T-helper 1 cell treated with Interleukin-12 subunit alpha and Interleukin-12 subunit beta and Interleukin-4 antibody, amounts not matched to agents 30 μg/mL and 1 μg/mL, for 36 hours (primary cell): ENCODE data around the gene PLEKHM2.

Experiments
- H3K27ac Mint-ChIP-seq: one replicate; pipeline ENCODE4 v1.8.0; 2021; ENCODE audit warnings: mild to moderate bottlenecking, mixed read lengths
- H3K27me3 Mint-ChIP-seq: one replicate; pipeline ENCODE4 v1.8.0; 2021; ENCODE audit warnings: low read depth, mixed read lengths
- H3K36me3 Mint-ChIP-seq: one replicate; pipeline ENCODE4 v1.8.0; 2021; ENCODE audit warnings: low read depth, mixed read lengths
- H3K4me1 Mint-ChIP-seq: one replicate; pipeline ENCODE4 v1.8.0; 2021; ENCODE audit warnings: low read depth, mixed read lengths
- H3K4me3 Mint-ChIP-seq: one replicate; pipeline ENCODE4 v1.8.0; 2021; ENCODE audit warnings: mild to moderate bottlenecking, moderate library complexity, mixed read lengths
- H3K9me3 Mint-ChIP-seq: one replicate; pipeline ENCODE4 v1.8.0; 2021; ENCODE audit warnings: mixed read lengths

The PLEKHM2 gene

GRCh38 chr1:15742339-15742801 lies 58.2 kb downstream of the PLEKHM2 start, which contains the start of gene TMEM82:
TMEM82 (plus strand) TSS chr1:15742499; CDS start chr1:15742560, 61 bp downstream.
- H3K9me3 Mint-ChIP-seq, result no peaks in the 10 kb centered on the region
- H3K36me3 Mint-ChIP-seq, result no peaks in the 10 kb centered on the region
- no peak within 1 kb of the TSS for H3K4me3 Mint-ChIP-seq
- H3K4me1 Mint-ChIP-seq, result peaks cover 5% of the 10 kb centered on the region
- H3K27ac Mint-ChIP-seq, result peak within 1 kb of the TSS; percentile 71
- H3K27me3 Mint-ChIP-seq, result no peaks in the 10 kb centered on the region

GRCh38 chr1:15744122-15744679 lies 60.1 kb downstream of the PLEKHM2 start:
- Mint-ChIP-seq H3K36me3 (no peaks in the 10 kb centered on the region), H3K9me3 (no peaks in the 10 kb centered on the region), H3K27ac (no peak overlapping the region)

GRCh38 chr1:15747378-15747777 lies 63.3 kb downstream of the PLEKHM2 start:
- Mint-ChIP-seq H3K27ac (no peak overlapping the region), H3K9me3 (no peaks in the 10 kb centered on the region), H3K27me3 (no peaks in the 10 kb centered on the region), H3K4me1 (no peaks in the 10 kb centered on the region), H3K36me3 (no peaks in the 10 kb centered on the region), H3K4me3 (no peak overlapping the region)

More at GRCh38 chr1:15744122-15744679, 60.1 kb downstream of the PLEKHM2 start:
- no peak overlapping the region for H3K4me3 Mint-ChIP-seq
- H3K27me3 Mint-ChIP-seq, result no peaks in the 10 kb centered on the region
- H3K4me1 Mint-ChIP-seq, result peaks cover 5% of the 10 kb centered on the region

- H3K4me1 Mint-ChIP-seq, result no peaks in the 10 kb centered on the region
- no peaks in the 10 kb centered on the region for H3K36me3 Mint-ChIP-seq
- H3K9me3 Mint-ChIP-seq, result no peaks in the 10 kb centered on the region
These were observed 64.1 kb downstream of the PLEKHM2 start for GRCh38 chr1:15748264-15748663.

GRCh38 chr1:15748690-15749398 lies 64.7 kb downstream of the PLEKHM2 start:
- no peak overlapping the region for H3K27ac Mint-ChIP-seq
- no peaks in the 10 kb centered on the region for H3K27me3 Mint-ChIP-seq
- H3K9me3 Mint-ChIP-seq, result no peaks in the 10 kb centered on the region
- H3K4me1 Mint-ChIP-seq, result no peaks in the 10 kb centered on the region
- H3K36me3 Mint-ChIP-seq, result no peaks in the 10 kb centered on the region
- no peak overlapping the region for H3K4me3 Mint-ChIP-seq

More at GRCh38 chr1:15748264-15748663, 64.1 kb downstream of the PLEKHM2 start:
- no peaks in the 10 kb centered on the region for H3K27me3 Mint-ChIP-seq
- H3K4me3 Mint-ChIP-seq, result no peak overlapping the region
- no peak overlapping the region for H3K27ac Mint-ChIP-seq

- Mint-ChIP-seq H3K36me3 (no peaks in the 10 kb centered on the region), H3K27me3 (no peaks in the 10 kb centered on the region), H3K4me1 (no peaks in the 10 kb centered on the region), H3K4me3 (no peak overlapping the region), H3K9me3 (no peaks in the 10 kb centered on the region), H3K27ac (no peak overlapping the region)
These were observed 65.5 kb downstream of the PLEKHM2 start for GRCh38 chr1:15749399-15750291.

- no peak overlapping the region for H3K4me3 Mint-ChIP-seq
- H3K4me1 Mint-ChIP-seq, result no peaks in the 10 kb centered on the region
- H3K27me3 Mint-ChIP-seq, result peaks cover 10% of the 10 kb centered on the region
- no peak overlapping the region for H3K27ac Mint-ChIP-seq
- H3K9me3 Mint-ChIP-seq, result no peaks in the 10 kb centered on the region
- H3K36me3 Mint-ChIP-seq, result no peaks in the 10 kb centered on the region
These were observed 66.8 kb downstream of the PLEKHM2 start for GRCh38 chr1:15750924-15751323.

- Mint-ChIP-seq H3K27me3 (peaks cover 18% of the 10 kb centered on the region), H3K9me3 (no peaks in the 10 kb centered on the region), H3K27ac (no peak overlapping the region), H3K36me3 (no peaks in the 10 kb centered on the region), H3K4me1 (peaks cover 5% of the 10 kb centered on the region), H3K4me3 (no peak overlapping the region)
These were observed 67.6 kb downstream of the PLEKHM2 start for GRCh38 chr1:15751717-15752116.

- no peaks in the 10 kb centered on the region for H3K36me3 Mint-ChIP-seq
- H3K27ac Mint-ChIP-seq, result no peak overlapping the region
- no peak overlapping the region for H3K4me3 Mint-ChIP-seq
- H3K4me1 Mint-ChIP-seq, result peaks cover 8% of the 10 kb centered on the region
- no peaks in the 10 kb centered on the region for H3K9me3 Mint-ChIP-seq
- H3K27me3 Mint-ChIP-seq, result peaks cover 33% of the 10 kb centered on the region
These were observed 69.7 kb downstream of the PLEKHM2 start for GRCh38 chr1:15753776-15754175.

GRCh38 chr1:15755021-15755645 lies 71.0 kb downstream of the PLEKHM2 start:
- Mint-ChIP-seq H3K9me3 (no peaks in the 10 kb centered on the region), H3K27me3 (peaks cover 42% of the 10 kb centered on the region), H3K27ac (no peak overlapping the region), H3K4me3 (no peak overlapping the region), H3K36me3 (no peaks in the 10 kb centered on the region), H3K4me1 (peaks cover 8% of the 10 kb centered on the region)

GRCh38 chr1:15755646-15756040 lies 71.5 kb downstream of the PLEKHM2 start:
- peaks cover 47% of the 10 kb centered on the region for H3K27me3 Mint-ChIP-seq
- no peak overlapping the region for H3K4me3 Mint-ChIP-seq

GRCh38 chr1:15756143-15757015 lies 72.3 kb downstream of the PLEKHM2 start:
- no peaks in the 10 kb centered on the region for H3K9me3 Mint-ChIP-seq
- H3K4me3 Mint-ChIP-seq, result no peak overlapping the region
- peaks cover 8% of the 10 kb centered on the region for H3K4me1 Mint-ChIP-seq
- no peak overlapping the region for H3K27ac Mint-ChIP-seq
- no peaks in the 10 kb centered on the region for H3K36me3 Mint-ChIP-seq
- peaks cover 54% of the 10 kb centered on the region for H3K27me3 Mint-ChIP-seq

More at GRCh38 chr1:15755646-15756040, 71.5 kb downstream of the PLEKHM2 start:
- Mint-ChIP-seq H3K36me3 (no peaks in the 10 kb centered on the region), H3K27ac (no peak overlapping the region), H3K9me3 (no peaks in the 10 kb centered on the region), H3K4me1 (peaks cover 8% of the 10 kb centered on the region)

GRCh38 chr1:15757016-15757543 lies 73.0 kb downstream of the PLEKHM2 start:
- Mint-ChIP-seq H3K9me3 (no peaks in the 10 kb centered on the region), H3K27me3 (peaks cover 58% of the 10 kb centered on the region), H3K27ac (no peak overlapping the region), H3K4me3 (no peak overlapping the region), H3K4me1 (peaks cover 8% of the 10 kb centered on the region), H3K36me3 (no peaks in the 10 kb centered on the region)
